Activated CD4-positive, alpha-beta memory T cell treated with anti-CD3 and anti-CD28 coated beads for 36 hours (primary cell): ENCODE results near the gene SPRING1. TPM values are rescaled to one million over a fixed set of nuclear protein-coding genes. Genes with fewer than 3 reads are reported as not detected.
"Not testable (repeated sequence)": the region's sequence is repeated elsewhere in the genome, so short reads cannot be mapped to it uniquely, and the experiment has no call there.

Experiments used
- CTCF ChIA-PET: fragments of 350-600 bp; sonication (Branson Sonifier 250); formaldehyde crosslinking; loops from one replicate; lab custom pipeline; 2021; ENCODE audit warnings: antibody characterized with exemption, inconsistent platforms; lab: Charles Lee
- POLR2A ChIA-PET: fragments of 350-600 bp; sonication (Branson Sonifier 250); formaldehyde crosslinking; loops from one replicate; lab custom pipeline; 2021; ENCODE audit warnings: antibody characterized with exemption; lab: Charles Lee
- DNase-seq: peaks from one replicate; pipeline ENCODE4 v3.0.0-alpha.2; 2020
- H3K27ac Mint-ChIP-seq: one replicate; pipeline ENCODE4 v1.8.0; 2021; ENCODE audit warnings: mixed read lengths
- H3K27me3 Mint-ChIP-seq: one replicate; pipeline ENCODE4 v1.8.0; 2021; ENCODE audit warnings: mixed read lengths
- H3K36me3 Mint-ChIP-seq: one replicate; pipeline ENCODE4 v1.8.0; 2021; ENCODE audit warnings: mixed read lengths
- H3K4me1 Mint-ChIP-seq: one replicate; pipeline ENCODE4 v1.8.0; 2021; ENCODE audit warnings: low read depth, mixed read lengths
- H3K4me3 Mint-ChIP-seq: one replicate; pipeline ENCODE4 v1.8.0; 2021; ENCODE audit warnings: mild to moderate bottlenecking, mixed read lengths
- H3K9me3 Mint-ChIP-seq: one replicate; pipeline ENCODE4 v1.8.0; 2021; ENCODE audit warnings: mixed read lengths
- intact Hi-C: fragments of 100-400 bp; cut with micrococcal nuclease; formaldehyde crosslinking; loops from one replicate; pipeline ENCODE4 v1.15.1; 2023
- total RNA-seq, 2 experiments: library from RNA; stranded (reverse); gene quantifications; one replicate each; pipeline ENCODE4 v1.2.3, GENCODE V29; 2021

Gene SPRING1
- total RNA-seq, 2 experiments from 2014 or later: 20.9 to 24.3 TPM

DNA sequence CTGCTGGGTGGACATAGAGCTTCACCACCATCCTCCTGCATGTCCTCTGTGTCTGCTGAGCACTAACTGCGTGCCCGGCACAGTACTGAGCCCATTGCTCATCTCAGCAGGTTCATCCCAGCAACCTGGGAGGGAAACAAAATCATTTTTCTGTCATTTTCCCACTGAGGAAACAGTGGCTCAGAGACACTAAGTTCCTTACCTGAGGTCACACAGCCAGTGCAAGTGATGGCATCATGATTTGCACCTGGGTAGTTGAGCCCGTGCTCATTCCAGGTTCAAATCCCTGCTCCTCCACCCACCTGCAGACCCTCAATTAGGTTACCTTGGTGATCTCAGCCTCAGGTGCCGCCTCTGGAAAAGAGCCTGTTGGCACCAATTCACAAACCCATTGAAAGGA lies 23.6 kb upstream of the SPRING1 start:
- no peaks in the 10 kb centered on the region for H3K9me3 Mint-ChIP-seq
- no peak overlapping the region for H3K27ac Mint-ChIP-seq
- DNase-seq: no peak
- H3K27me3 Mint-ChIP-seq: no peaks in the 10 kb centered on the region
- POLR2A ChIA-PET: no interaction called here
- intact Hi-C loops: no loop called here
- H3K36me3 Mint-ChIP-seq: peaks cover 11% of the 10 kb centered on the region
- peaks cover 6% of the 10 kb centered on the region for H3K4me1 Mint-ChIP-seq
- CTCF ChIA-PET: no interaction called here
- no peak overlapping the region for H3K4me3 Mint-ChIP-seq

- intact Hi-C loops: no loop called here
- ChIA-PET CTCF (interaction anchor here (1.0 to 1.3 kb wide), 3 partner anchors 30 to 358 kb away, joined by 3 read pairs; no protein-coding TSS in a partner anchor), POLR2A (no interaction called here)
- no peaks in the 10 kb centered on the region for H3K27me3 Mint-ChIP-seq
- H3K4me1 Mint-ChIP-seq: peaks cover 6% of the 10 kb centered on the region
- peak overlapping the region; percentile 65 for H3K4me3 Mint-ChIP-seq
- no peak for DNase-seq
- no peaks in the 10 kb centered on the region for H3K9me3 Mint-ChIP-seq
- peaks cover 11% of the 10 kb centered on the region for H3K36me3 Mint-ChIP-seq
- H3K27ac Mint-ChIP-seq: no peak overlapping the region
These were observed 22.8 kb upstream of the SPRING1 start for GRCh38 chr12:116760622-116761020.

DNA sequence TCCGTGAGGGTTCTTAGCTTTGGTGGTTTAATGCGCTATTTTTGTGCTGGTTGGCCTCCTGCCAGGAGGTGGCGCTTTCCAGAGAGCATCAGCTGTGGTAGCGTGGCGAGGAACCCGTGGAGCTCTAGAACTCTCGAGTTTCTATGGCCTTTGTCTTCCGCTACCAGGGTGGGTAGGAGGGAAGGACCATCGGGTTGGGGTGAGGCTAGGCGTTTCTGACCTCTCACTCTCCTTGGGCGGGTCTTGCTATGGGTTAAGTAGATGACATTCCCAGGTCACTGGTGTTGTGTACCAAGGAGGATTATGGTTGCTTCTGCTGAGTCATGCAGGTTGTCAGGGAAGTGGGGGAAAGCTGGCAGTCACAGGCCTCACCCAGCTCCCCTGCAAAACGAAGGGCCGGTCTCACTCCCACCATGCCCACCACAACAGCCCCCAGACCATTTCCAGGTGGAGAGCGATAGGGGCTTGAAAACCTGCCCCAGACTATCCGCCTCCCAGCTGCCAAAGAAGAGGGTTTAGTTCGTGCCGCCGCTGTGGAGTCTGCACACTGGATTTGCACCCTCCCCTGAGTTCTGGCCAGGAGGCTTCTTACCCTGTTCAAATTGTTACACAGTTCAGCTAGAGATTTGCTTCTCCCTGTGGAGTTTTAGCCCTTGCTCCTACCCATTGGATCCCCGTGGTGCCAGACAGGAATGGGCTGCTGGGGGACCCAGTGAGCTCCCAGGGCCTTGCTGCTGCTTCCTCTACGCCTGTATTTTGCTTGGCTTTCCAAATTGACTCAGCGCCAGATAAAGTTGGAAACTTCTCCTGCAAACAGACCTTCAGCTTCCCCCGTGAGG lies 22.1 kb upstream of the SPRING1 start:
- Mint-ChIP-seq H3K4me1 (peaks cover 6% of the 10 kb centered on the region), H3K36me3 (peaks cover 13% of the 10 kb centered on the region), H3K9me3 (no peaks in the 10 kb centered on the region), H3K27ac (no peak overlapping the region), H3K27me3 (no peaks in the 10 kb centered on the region), H3K4me3 (peak overlapping the region; percentile 65)
- CTCF ChIA-PET: interaction anchor here (1.0 to 1.3 kb wide), 4 partner anchors 29 to 360 kb away, joined by 3 to 4 read pairs (median 3); no protein-coding TSS in a partner anchor
- intact Hi-C loops: no loop called here
- POLR2A ChIA-PET: no interaction called here
- peak; percentile 63 for DNase-seq

GRCh38 chr12:116754783-116755182 lies 16.9 kb upstream of the SPRING1 start:
- peaks cover 21% of the 10 kb centered on the region for H3K36me3 Mint-ChIP-seq
- H3K9me3 Mint-ChIP-seq, H3K4me1 Mint-ChIP-seq, H3K27ac Mint-ChIP-seq, CTCF ChIA-PET, H3K4me3 Mint-ChIP-seq, intact Hi-C loops, DNase-seq, POLR2A ChIA-PET, H3K27me3 Mint-ChIP-seq: not testable (repeated sequence)

DNA sequence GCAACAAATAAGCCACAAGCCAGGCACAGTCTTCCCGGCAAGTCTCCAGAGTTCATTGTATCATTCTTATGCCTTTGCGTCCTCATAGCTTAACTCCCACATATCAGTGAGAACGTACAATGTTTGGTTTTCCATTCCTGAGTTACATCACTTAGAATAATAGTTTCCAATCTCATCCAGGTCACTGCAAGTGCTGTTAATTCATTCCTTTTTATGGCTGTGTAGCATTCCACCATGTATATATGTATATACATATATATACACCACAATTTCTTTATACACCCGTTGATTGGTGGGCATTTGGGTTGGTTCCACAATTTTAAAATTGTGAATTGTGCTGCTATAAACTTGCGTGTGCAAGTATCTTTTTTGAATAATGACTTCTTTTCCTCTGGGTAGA lies 16.2 kb upstream of the SPRING1 start:
- peaks cover 16% of the 10 kb centered on the region for H3K36me3 Mint-ChIP-seq
- H3K4me3 Mint-ChIP-seq, POLR2A ChIA-PET, H3K27me3 Mint-ChIP-seq, H3K9me3 Mint-ChIP-seq, DNase-seq, H3K27ac Mint-ChIP-seq, H3K4me1 Mint-ChIP-seq, CTCF ChIA-PET, intact Hi-C loops: not testable (repeated sequence)

DNA sequence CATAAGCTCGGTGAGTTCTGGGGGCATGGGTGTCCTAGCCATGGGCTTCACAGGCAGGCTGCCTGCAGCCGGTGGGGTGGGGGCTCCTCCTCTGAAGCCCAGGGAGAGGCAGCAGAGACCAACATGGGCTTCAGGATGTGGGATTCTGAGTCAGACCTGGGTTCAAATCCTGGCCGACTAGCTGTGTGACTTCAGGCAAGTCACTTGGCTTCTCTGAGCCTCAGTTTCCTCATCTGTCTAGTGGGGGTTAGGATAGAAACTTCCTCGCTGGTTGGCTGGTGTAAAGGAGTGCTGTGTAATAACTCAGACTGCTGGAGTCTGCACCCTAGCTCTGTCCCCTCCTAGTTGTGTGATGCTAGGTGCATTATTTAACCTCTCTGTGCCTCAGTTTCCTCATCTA lies 12.4 kb upstream of the SPRING1 start:
- no peaks in the 10 kb centered on the region for H3K4me1 Mint-ChIP-seq
- H3K4me3 Mint-ChIP-seq: no peak overlapping the region
- ChIA-PET POLR2A (no interaction called here), CTCF (interaction anchor here (1.4 kb wide), 1 partner anchor 47 kb away, joined by 4 read pairs; no protein-coding TSS in a partner anchor)
- DNase-seq: no peak
- no peaks in the 10 kb centered on the region for H3K27me3 Mint-ChIP-seq
- H3K36me3 Mint-ChIP-seq: peaks cover 11% of the 10 kb centered on the region
- H3K27ac Mint-ChIP-seq: no peak overlapping the region
- intact Hi-C loops: no loop called here
- no peaks in the 10 kb centered on the region for H3K9me3 Mint-ChIP-seq

- intact Hi-C loops: no loop called here
- POLR2A ChIA-PET: no interaction called here
- CTCF ChIA-PET: interaction anchor here (1.4 kb wide), 1 partner anchor 47 kb away, joined by 4 read pairs; no protein-coding TSS in a partner anchor
- Mint-ChIP-seq H3K4me1 (no peaks in the 10 kb centered on the region), H3K36me3 (peaks cover 11% of the 10 kb centered on the region), H3K4me3 (no peak overlapping the region), H3K9me3 (no peaks in the 10 kb centered on the region), H3K27ac (no peak overlapping the region), H3K27me3 (no peaks in the 10 kb centered on the region)
- DNase-seq: no peak
These were observed 12.0 kb upstream of the SPRING1 start for GRCh38 chr12:116749884-116750283.

DNA sequence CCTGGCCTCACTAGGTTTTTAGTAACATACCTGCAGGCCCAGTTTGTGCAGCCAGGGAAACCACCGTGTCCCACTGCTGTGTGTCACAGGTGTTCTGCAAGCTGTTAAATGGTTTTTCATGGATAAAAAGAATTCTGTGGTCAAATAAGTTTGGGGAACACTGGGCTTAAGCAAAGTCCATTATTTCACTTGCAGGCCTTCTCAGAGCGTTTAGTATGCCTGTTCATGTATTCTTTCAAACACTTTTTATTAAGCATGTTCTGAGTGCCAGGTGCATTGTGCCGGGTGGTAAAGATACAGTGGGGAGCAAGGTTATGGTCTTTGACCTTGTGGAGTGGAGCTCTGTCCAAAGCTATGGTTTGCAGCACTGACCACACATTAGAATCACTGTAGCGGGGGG lies 7.7 kb upstream of the SPRING1 start:
- ChIA-PET CTCF (no interaction called here), POLR2A (no interaction called here)
- H3K36me3 Mint-ChIP-seq: no peaks in the 10 kb centered on the region
- no peaks in the 10 kb centered on the region for H3K27me3 Mint-ChIP-seq
- H3K4me3 Mint-ChIP-seq: no peak overlapping the region
- no peak for DNase-seq
- H3K9me3 Mint-ChIP-seq: no peaks in the 10 kb centered on the region
- intact Hi-C loops: no loop called here
- H3K27ac Mint-ChIP-seq: no peak overlapping the region
- no peaks in the 10 kb centered on the region for H3K4me1 Mint-ChIP-seq

DNA sequence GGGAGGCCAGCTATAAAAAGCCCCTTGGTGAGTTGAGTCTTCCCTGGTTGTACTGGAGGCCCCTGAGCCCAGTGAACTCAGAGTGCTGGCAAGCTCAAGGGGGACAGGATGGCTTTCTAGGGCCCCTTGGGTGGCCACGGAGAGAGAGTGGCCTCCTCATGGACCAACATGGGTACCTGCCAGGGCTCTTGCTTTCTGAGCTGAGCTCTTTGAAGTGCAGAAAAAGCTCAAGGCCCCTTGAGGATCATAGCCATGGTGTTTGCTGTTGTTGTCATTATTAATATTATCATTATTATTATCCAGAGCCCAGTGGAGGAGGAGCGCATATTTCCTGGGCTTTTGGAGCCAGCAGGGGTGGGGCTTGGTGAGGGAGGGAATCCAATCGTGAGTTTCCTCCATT lies 6.9 kb upstream of the SPRING1 start:
- Mint-ChIP-seq H3K27me3 (no peaks in the 10 kb centered on the region), H3K4me3 (no peak overlapping the region), H3K27ac (no peak overlapping the region), H3K9me3 (no peaks in the 10 kb centered on the region), H3K4me1 (no peaks in the 10 kb centered on the region), H3K36me3 (no peaks in the 10 kb centered on the region)
- POLR2A ChIA-PET: no interaction called here
- CTCF ChIA-PET: no interaction called here
- DNase-seq: no peak
- intact Hi-C loops: no loop called here

GRCh38 chr12:116742787-116743186 lies 4.9 kb upstream of the SPRING1 start:
- H3K36me3 Mint-ChIP-seq, CTCF ChIA-PET, H3K27ac Mint-ChIP-seq, DNase-seq, H3K27me3 Mint-ChIP-seq, H3K4me3 Mint-ChIP-seq, intact Hi-C loops, H3K4me1 Mint-ChIP-seq, H3K9me3 Mint-ChIP-seq: not testable (repeated sequence)
- POLR2A ChIA-PET: interaction anchor here (0.7 kb wide), 1 partner anchor 25 kb away, joined by 3 read pairs; no protein-coding TSS in a partner anchor

GRCh38 chr12:116739381-116739887 lies 1.6 kb upstream of the SPRING1 start:
- H3K4me3 Mint-ChIP-seq: no peak overlapping the region
- H3K27ac Mint-ChIP-seq: no peak overlapping the region
- no peaks in the 10 kb centered on the region for H3K9me3 Mint-ChIP-seq
- intact Hi-C loops: loop anchor here (10.0 kb wide), 1 partner anchor 465 kb away; the partner anchor contains the start of gene MED13L
- ChIA-PET POLR2A (no interaction called here), CTCF (no interaction called here)
- H3K27me3 Mint-ChIP-seq: no peaks in the 10 kb centered on the region
- peaks cover 27% of the 10 kb centered on the region for H3K4me1 Mint-ChIP-seq
- no peak for DNase-seq
- H3K36me3 Mint-ChIP-seq: peaks cover 8% of the 10 kb centered on the region

DNA sequence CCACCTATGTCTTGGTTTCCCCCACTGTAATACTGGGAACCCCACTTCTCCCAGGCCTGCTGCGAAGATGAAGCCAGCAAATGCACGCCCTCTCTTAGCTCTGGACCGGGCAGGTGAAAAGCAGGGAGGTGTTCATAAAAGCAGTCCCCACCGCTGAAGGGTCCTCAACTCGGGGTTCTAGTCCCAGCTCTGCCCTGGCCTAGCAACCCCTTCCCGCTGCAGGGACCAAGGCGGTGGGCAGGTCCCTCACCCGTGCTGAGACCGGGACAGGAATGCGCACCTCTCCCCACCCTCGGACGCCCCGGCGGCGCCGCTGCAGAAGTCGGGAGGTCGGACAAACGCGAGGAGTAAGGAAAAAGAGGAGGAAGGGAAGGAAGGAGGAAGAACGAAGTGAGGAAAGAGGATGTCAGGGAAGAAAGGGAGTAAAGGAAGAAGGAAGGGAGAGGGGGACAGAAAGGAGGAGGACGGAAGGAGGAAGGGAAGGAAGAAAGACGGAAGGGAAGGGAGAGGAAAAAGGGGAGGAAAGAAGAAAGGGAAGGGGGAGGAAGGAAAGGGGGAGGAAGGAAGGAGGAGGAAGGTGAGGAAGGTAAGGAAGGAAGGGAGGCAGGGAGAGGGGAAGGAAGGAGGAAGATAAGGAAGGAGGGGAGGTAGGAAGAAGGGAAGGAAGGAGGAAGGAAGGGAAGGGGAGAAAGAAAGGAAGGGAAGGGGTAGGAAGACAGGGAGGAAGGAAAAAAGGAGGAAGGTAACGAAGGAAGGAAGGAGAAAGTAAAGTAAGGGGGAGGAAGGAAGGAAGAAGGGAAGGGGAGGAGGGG lies 701 bp downstream of the SPRING1 start:
- Mint-ChIP-seq H3K4me1 (peaks cover 34% of the 10 kb centered on the region), H3K9me3 (no peaks in the 10 kb centered on the region), H3K27me3 (no peaks in the 10 kb centered on the region), H3K36me3 (peaks cover 13% of the 10 kb centered on the region), H3K27ac (peak overlapping the region; percentile 72), H3K4me3 (peak overlapping the region; percentile 85)
- ChIA-PET POLR2A (interaction anchor here (0.7 kb wide), 1 partner anchor 13 kb away, joined by 3 read pairs; no protein-coding TSS in a partner anchor), CTCF (interaction anchor here (1.0 kb wide), 1 partner anchor 28 kb away, joined by 5 read pairs; no protein-coding TSS in a partner anchor)
- peak; percentile 13 for DNase-seq
- intact Hi-C loops: loop anchor here (10.0 kb wide), 1 partner anchor 462 kb away; the partner anchor contains the start of gene MED13L
